ENCODE measurements around the gene CAPN9.

CAPN9 gene

GRCh38 chr1:230709619-230710542 lies 37.3 kb upstream of the CAPN9 start:
- Mint-ChIP-seq H3K36me3 (ENCODE audit: low read depth) (no peaks in the 10 kb centered on the region), H3K4me1 (peaks cover 46% of the 10 kb centered on the region), H3K27ac (no peak overlapping the region), H3K4me3 (no peak overlapping the region), H3K27me3 (ENCODE audit: low read depth, poor library complexity) (peaks cover 6% of the 10 kb centered on the region), H3K9me3 (no peaks in the 10 kb centered on the region)
- TF ChIP-seq, protein P1, sequence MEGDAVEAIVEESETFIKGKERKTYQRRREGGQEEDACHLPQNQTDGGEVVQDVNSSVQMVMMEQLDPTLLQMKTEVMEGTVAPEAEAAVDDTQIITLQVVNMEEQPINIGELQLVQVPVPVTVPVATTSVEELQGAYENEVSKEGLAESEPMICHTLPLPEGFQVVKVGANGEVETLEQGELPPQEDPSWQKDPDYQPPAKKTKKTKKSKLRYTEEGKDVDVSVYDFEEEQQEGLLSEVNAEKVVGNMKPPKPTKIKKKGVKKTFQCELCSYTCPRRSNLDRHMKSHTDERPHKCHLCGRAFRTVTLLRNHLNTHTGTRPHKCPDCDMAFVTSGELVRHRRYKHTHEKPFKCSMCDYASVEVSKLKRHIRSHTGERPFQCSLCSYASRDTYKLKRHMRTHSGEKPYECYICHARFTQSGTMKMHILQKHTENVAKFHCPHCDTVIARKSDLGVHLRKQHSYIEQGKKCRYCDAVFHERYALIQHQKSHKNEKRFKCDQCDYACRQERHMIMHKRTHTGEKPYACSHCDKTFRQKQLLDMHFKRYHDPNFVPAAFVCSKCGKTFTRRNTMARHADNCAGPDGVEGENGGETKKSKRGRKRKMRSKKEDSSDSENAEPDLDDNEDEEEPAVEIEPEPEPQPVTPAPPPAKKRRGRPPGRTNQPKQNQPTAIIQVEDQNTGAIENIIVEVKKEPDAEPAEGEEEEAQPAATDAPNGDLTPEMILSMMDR (IDR thresholded peaks at IDR 0.05), result no peak
- no peak for DNase-seq

GRCh38 chr1:230710543-230710904 lies 36.7 kb upstream of the CAPN9 start:
- no peak overlapping the region for H3K27ac Mint-ChIP-seq
- H3K9me3 Mint-ChIP-seq, result peaks cover under 1% of the 10 kb centered on the region

GRCh38 chr1:230711245-230711644 lies 35.9 kb upstream of the CAPN9 start:
- Mint-ChIP-seq H3K27ac (no peak overlapping the region), H3K4me1 (peaks cover 48% of the 10 kb centered on the region), H3K4me3 (no peak overlapping the region), H3K27me3 (ENCODE audit: low read depth, poor library complexity) (peaks cover 8% of the 10 kb centered on the region), H3K36me3 (ENCODE audit: low read depth) (no peaks in the 10 kb centered on the region), H3K9me3 (peaks cover 5% of the 10 kb centered on the region)
- TF ChIP-seq, protein P1 (IDR thresholded peaks at IDR 0.05), result no peak
- no peak for DNase-seq

More at GRCh38 chr1:230710543-230710904, 36.7 kb upstream of the CAPN9 start:
- H3K27me3 Mint-ChIP-seq (ENCODE audit: low read depth, poor library complexity), result peaks cover 6% of the 10 kb centered on the region
- DNase-seq, result no peak
- H3K36me3 Mint-ChIP-seq (ENCODE audit: low read depth), result no peaks in the 10 kb centered on the region
- TF ChIP-seq, protein P1 (IDR thresholded peaks at IDR 0.05), result no peak
- H3K4me1 Mint-ChIP-seq, result peaks cover 48% of the 10 kb centered on the region
- no peak overlapping the region for H3K4me3 Mint-ChIP-seq

GRCh38 chr1:230712470-230712942 lies 34.7 kb upstream of the CAPN9 start:
- Mint-ChIP-seq H3K4me3 (no peak overlapping the region), H3K4me1 (peaks cover 39% of the 10 kb centered on the region)

DNA sequence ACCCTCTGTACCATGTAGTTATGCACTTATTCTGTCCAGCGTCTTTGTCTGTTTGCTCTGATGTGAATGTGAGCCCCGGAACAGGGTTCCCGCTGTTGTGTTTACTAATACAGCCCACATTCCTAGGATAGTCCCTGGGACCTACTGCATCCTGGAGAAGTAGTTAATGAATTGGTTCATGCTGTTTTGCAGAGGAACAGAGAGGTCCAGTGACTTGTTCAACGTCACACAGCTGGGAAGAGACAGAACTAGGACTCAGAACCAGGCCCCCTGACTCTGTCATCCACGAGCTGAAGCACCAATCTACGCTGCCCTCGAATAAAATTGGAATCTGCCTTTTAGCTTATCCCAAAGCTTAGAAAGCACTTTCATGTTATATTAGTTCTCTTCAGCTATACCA lies 34.0 kb upstream of the CAPN9 start:
- Mint-ChIP-seq H3K27me3 (ENCODE audit: low read depth, poor library complexity) (peaks cover 11% of the 10 kb centered on the region), H3K9me3 (peaks cover 10% of the 10 kb centered on the region), H3K4me3 (no peak overlapping the region), H3K4me1 (peaks cover 34% of the 10 kb centered on the region), H3K27ac (no peak overlapping the region), H3K36me3 (ENCODE audit: low read depth) (no peaks in the 10 kb centered on the region)
- no peak for DNase-seq
- TF ChIP-seq, protein P1 (IDR thresholded peaks at IDR 0.05), result no peak

More at GRCh38 chr1:230712470-230712942, 34.7 kb upstream of the CAPN9 start:
- Mint-ChIP-seq H3K36me3 (ENCODE audit: low read depth) (no peaks in the 10 kb centered on the region), H3K27ac (no peak overlapping the region), H3K9me3 (peaks cover 10% of the 10 kb centered on the region), H3K27me3 (ENCODE audit: low read depth, poor library complexity) (peaks cover 11% of the 10 kb centered on the region)
- TF ChIP-seq, protein P1 (IDR thresholded peaks at IDR 0.05), result no peak
- no peak for DNase-seq

Measured in nephron progenitor cell (in vitro differentiated cells).